Fibroblast of mammary gland (primary cell): ENCODE measurements around the gene SHB.

Source experiments
- DNase-seq: peaks from one replicate; pipeline ENCODE4 v3.0.0-alpha.2; 2010; ENCODE audit warnings: low read depth
- H3K4me3 ChIP-seq: 2 replicates; pipeline ENCODE4 v1.5.1; 2011; ENCODE audit warnings: low read depth, mild to moderate bottlenecking, low read length, moderate library complexity; ENCODE audit not compliant: control insufficient read depth
- CTCF ChIP-seq: conservative IDR thresholded peaks from 2 replicates; pipeline ENCODE4 v1.5.1; 2011; ENCODE audit warnings: low read depth, low read length, inconsistent platforms; ENCODE audit not compliant: control insufficient read depth, insufficient read depth

Gene SHB

GRCh38 chr9:38012767-38013450 lies 56.1 kb downstream of the SHB start:
- no peak overlapping the region for H3K4me3 ChIP-seq
- DNase-seq = no peak
- no peak for TF ChIP-seq CTCF

GRCh38 chr9:38011991-38012390 lies 57.0 kb downstream of the SHB start:
- H3K4me3 ChIP-seq = no peak overlapping the region
- no peak for DNase-seq
- no peak for TF ChIP-seq CTCF

- TF ChIP-seq CTCF = no peak
- DNase-seq = no peak
- no peak overlapping the region for H3K4me3 ChIP-seq
Measured at GRCh38 chr9:38010918-38011704, 57.9 kb downstream of the SHB start.

GRCh38 chr9:38009990-38010389 lies 59.0 kb downstream of the SHB start:
- no peak for TF ChIP-seq CTCF
- H3K4me3 ChIP-seq = no peak overlapping the region
- DNase-seq = no peak

- no peak for DNase-seq
- no peak for TF ChIP-seq CTCF
- H3K4me3 ChIP-seq = no peak overlapping the region
Measured at GRCh38 chr9:38009035-38009501, 60.0 kb downstream of the SHB start.

GRCh38 chr9:38008168-38009034 lies 60.6 kb downstream of the SHB start:
- peak; percentile 92 for DNase-seq
- H3K4me3 ChIP-seq = no peak overlapping the region
- no peak for TF ChIP-seq CTCF
